Progenitor cell of endocrine pancreas (in vitro differentiated cells): ENCODE measurements around the gene MZT2A. TPM values are rescaled to one million over a fixed set of nuclear protein-coding genes. Genes with fewer than 3 reads are reported as not detected.
"Not testable (repeated sequence)": the region's sequence is repeated elsewhere in the genome, so short reads cannot be mapped to it uniquely, and the experiment has no call there.

ENCODE experiments used
- DNase-seq: peaks from one replicate; pipeline ENCODE4 v3.0.0; 2021; ENCODE audit warnings: low spot score; ENCODE audit not compliant: unreplicated experiment
- H3K27ac Mint-ChIP-seq: 2 replicates; pipeline ENCODE4 v1.8.0; 2021; ENCODE audit warnings: mild to moderate bottlenecking, moderate library complexity, mixed read lengths
- H3K27me3 Mint-ChIP-seq: 2 replicates; pipeline ENCODE4 v1.8.0; 2021; ENCODE audit warnings: mixed read lengths
- H3K36me3 Mint-ChIP-seq: 2 replicates; pipeline ENCODE4 v1.8.0; 2022; ENCODE audit warnings: mixed read lengths; ENCODE audit not compliant: insufficient read depth
- H3K4me1 Mint-ChIP-seq: 2 replicates; pipeline ENCODE4 v1.8.0; 2021; ENCODE audit warnings: low read depth, mixed read lengths
- H3K4me3 Mint-ChIP-seq: 2 replicates; pipeline ENCODE4 v1.8.0; 2021; ENCODE audit warnings: low read depth, mild to moderate bottlenecking, moderate library complexity, mixed read lengths
- H3K9me3 Mint-ChIP-seq: 2 replicates; pipeline ENCODE4 v1.8.0; 2021; ENCODE audit warnings: low read depth, mixed read lengths
- microRNA-seq: library from miRNA; unstranded; fragments of <30 nt; microRNA quantifications from one replicate; pipeline ENCODE4 v1.1.0, GENCODE V29; 2020; ENCODE audit warnings: borderline number of aligned reads; ENCODE audit not compliant: unreplicated experiment
- total RNA-seq: library from RNA; stranded (reverse); gene quantifications from 2 replicates; pipeline ENCODE4 v1.2.1, GENCODE V29; 2021

The MZT2A gene
- total RNA-seq, 1 donor from 2014 or later: 69.5 TPM

- not testable (repeated sequence) for H3K27me3 Mint-ChIP-seq, H3K9me3 Mint-ChIP-seq, DNase-seq, H3K4me3 Mint-ChIP-seq, H3K27ac Mint-ChIP-seq, H3K36me3 Mint-ChIP-seq, H3K4me1 Mint-ChIP-seq
Observed at GRCh38 chr2:131440742-131441468, 51.3 kb downstream of the MZT2A start.

Small RNAs within 50 kb of the gene (microRNA-seq; reads per million reads assigned to microRNA genes)
- gene MIR4784: not detected

Other genes starting within 250 kb of the MZT2A start
- 0.31 and 0.67 TPM in 2 replicates for gene RAB6D, start 128.2 kb downstream of the MZT2A start, total RNA-seq
- gene TUBA3D, start 16.3 kb downstream of the MZT2A start, total RNA-seq: not detected in 2 replicates
- gene CCDC74A, start 35.5 kb upstream of the MZT2A start, total RNA-seq: 11.8 and 12.5 TPM in 2 replicates